Astrocyte (in vitro differentiated cells and primary cell): ENCODE results near the gene UGT3A1.

Experiments
- EZH2 ChIP-seq: IDR thresholded peaks from 2 replicates; pipeline ENCODE4 v1.6.1; 2012; ENCODE audit warnings: mild to moderate bottlenecking, low read length, inconsistent platforms; ENCODE audit not compliant: insufficient read depth
- TF ChIP-seq, protein P1 (sequence below): IDR thresholded peaks from 2 replicates; pipeline ENCODE4 v1.5.1; 2011; ENCODE audit warnings: low read depth, mild to moderate bottlenecking, inconsistent platforms, low read length, moderate library complexity; ENCODE audit not compliant: insufficient read depth

DNA sequence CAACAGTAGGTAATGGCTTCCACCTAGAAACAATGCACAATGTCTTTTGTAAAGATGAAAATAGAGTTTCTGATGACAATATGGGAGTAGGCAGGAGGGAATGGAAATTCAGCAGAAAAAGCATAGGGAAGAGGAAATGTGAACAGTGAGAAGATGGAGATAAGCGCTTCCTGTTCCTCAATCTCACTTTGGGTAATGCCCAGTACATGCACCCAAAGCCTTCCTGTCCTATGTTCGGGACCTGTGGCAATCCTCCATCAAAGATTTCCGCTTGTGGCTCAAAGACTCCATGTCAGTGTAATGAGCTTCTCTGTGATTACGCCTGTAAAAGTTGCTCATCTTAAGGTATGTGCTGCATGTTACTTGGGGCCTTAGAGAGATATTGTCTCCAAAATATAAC, 2.7 kb downstream of the UGT3A1 start:
- TF ChIP-seq, protein P1, sequence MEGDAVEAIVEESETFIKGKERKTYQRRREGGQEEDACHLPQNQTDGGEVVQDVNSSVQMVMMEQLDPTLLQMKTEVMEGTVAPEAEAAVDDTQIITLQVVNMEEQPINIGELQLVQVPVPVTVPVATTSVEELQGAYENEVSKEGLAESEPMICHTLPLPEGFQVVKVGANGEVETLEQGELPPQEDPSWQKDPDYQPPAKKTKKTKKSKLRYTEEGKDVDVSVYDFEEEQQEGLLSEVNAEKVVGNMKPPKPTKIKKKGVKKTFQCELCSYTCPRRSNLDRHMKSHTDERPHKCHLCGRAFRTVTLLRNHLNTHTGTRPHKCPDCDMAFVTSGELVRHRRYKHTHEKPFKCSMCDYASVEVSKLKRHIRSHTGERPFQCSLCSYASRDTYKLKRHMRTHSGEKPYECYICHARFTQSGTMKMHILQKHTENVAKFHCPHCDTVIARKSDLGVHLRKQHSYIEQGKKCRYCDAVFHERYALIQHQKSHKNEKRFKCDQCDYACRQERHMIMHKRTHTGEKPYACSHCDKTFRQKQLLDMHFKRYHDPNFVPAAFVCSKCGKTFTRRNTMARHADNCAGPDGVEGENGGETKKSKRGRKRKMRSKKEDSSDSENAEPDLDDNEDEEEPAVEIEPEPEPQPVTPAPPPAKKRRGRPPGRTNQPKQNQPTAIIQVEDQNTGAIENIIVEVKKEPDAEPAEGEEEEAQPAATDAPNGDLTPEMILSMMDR: no peak
- no peak for TF ChIP-seq EZH2
